RWPE1 (cell line): Measurements from ENCODE around the gene POPDC2.
"Not testable (repeated sequence)": the region's sequence is repeated elsewhere in the genome, so short reads cannot be mapped to it uniquely, and the experiment has no call there.

Experiments
- CTCF ChIA-PET: fragments of 350-600 bp; sonication (Branson Sonifier 250); formaldehyde crosslinking; extraction: SDS; loops from one replicate; lab custom pipeline; 2021; lab: Yijun Ruan, JAX
- POLR2A ChIA-PET: fragments of 400-600 bp; formaldehyde crosslinking; extraction: SDS; loops from one replicate; lab custom pipeline; 2020; ENCODE audit warnings: antibody characterized with exemption; ENCODE audit not compliant: low non-redundant PET; lab: Yijun Ruan, JAX
- DNase-seq: peaks from one replicate; pipeline ENCODE4 v3.0.0; 2012; ENCODE audit warnings: low spot score
- H3K27ac ChIP-seq: fragments of 450-650 bp; 2 replicates; pipeline ENCODE4 v1.5.1; 2017
- CTCF ChIP-seq: fragments of 450-650 bp; conservative IDR thresholded peaks from 2 replicates; pipeline ENCODE4 v1.5.1; 2017; ENCODE audit warnings: low read depth, mild to moderate bottlenecking

POPDC2 gene

GRCh38 chr3:119697394-119697793 lies 37.0 kb upstream of the POPDC2 start:
- CTCF ChIA-PET: interaction anchor here (0.8 kb wide), 1 partner anchor 61 kb away, joined by 3 read pairs; no protein-coding TSS in a partner anchor
- no peak for DNase-seq
- POLR2A ChIA-PET: no interaction called here
- H3K27ac ChIP-seq: no peak overlapping the region
- TF ChIP-seq CTCF: no peak

- ChIA-PET CTCF (interaction anchor here (0.6 kb wide), 2 partner anchors 125 to 687 kb away, joined by 3 to 8 read pairs; no protein-coding TSS in a partner anchor), POLR2A (no interaction called here)
- no peak overlapping the region for H3K27ac ChIP-seq
- no peak for TF ChIP-seq CTCF
- no peak for DNase-seq
These were observed 35.1 kb upstream of the POPDC2 start for GRCh38 chr3:119695480-119695879.

- ChIA-PET CTCF (interaction anchor here (0.6 to 0.7 kb wide), 3 partner anchors 253 to 727 kb away, joined by 3 to 4 read pairs (median 4); no protein-coding TSS in a partner anchor), POLR2A (no interaction called here)
- peak; percentile 57 for TF ChIP-seq CTCF
- DNase-seq: peak; percentile 20
- H3K27ac ChIP-seq: no peak overlapping the region
These were observed 29.8 kb upstream of the POPDC2 start for GRCh38 chr3:119690043-119690656.

- DNase-seq: no peak
- TF ChIP-seq CTCF: no peak
- ChIA-PET CTCF (no interaction called here), POLR2A (no interaction called here)
- H3K27ac ChIP-seq: no peak overlapping the region
These were observed 23.0 kb upstream of the POPDC2 start for GRCh38 chr3:119683421-119683820.

- ChIA-PET POLR2A (no interaction called here), CTCF (interaction anchor here (0.6 to 1.5 kb wide), 10 partner anchors 11 to 624 kb away, joined by 3 to 5 read pairs (median 3); no protein-coding TSS in a partner anchor)
- H3K27ac ChIP-seq: no peak overlapping the region
- TF ChIP-seq CTCF: peak; percentile 50
- peak; percentile 41 for DNase-seq
These were observed 20.9 kb upstream of the POPDC2 start for GRCh38 chr3:119681279-119681678.

- no peak for TF ChIP-seq CTCF
- CTCF ChIA-PET: interaction anchor here (0.7 to 0.8 kb wide), 2 partner anchors 61 to 804 kb away, joined by 4 to 5 read pairs; no protein-coding TSS in a partner anchor
- H3K27ac ChIP-seq: no peak overlapping the region
- no peak for DNase-seq
- POLR2A ChIA-PET: no interaction called here
These were observed 19.5 kb upstream of the POPDC2 start for GRCh38 chr3:119679874-119680273.

GRCh38 chr3:119678209-119678608 lies 17.8 kb upstream of the POPDC2 start:
- CTCF ChIA-PET: interaction anchor here (0.6 kb wide), 1 partner anchor 643 kb away, joined by 4 read pairs; no protein-coding TSS in a partner anchor
- H3K27ac ChIP-seq, POLR2A ChIA-PET, DNase-seq: not testable (repeated sequence)
